GM19035 (cell line): ENCODE measurements around the gene UVRAG.

Source experiments
- ATAC-seq: cut with Tn5 transposase; IDR thresholded peaks from one replicate; pipeline ENCODE4 v1.9.1; 2021; ENCODE audit not compliant: unreplicated experiment

UVRAG gene

GRCh38 chr11:76157891-76158290 lies 342.9 kb downstream of the UVRAG start:
- ATAC-seq: no peak

- ATAC-seq: no peak
These were observed 343.6 kb downstream of the UVRAG start for GRCh38 chr11:76158394-76159302.

GRCh38 chr11:76159303-76159937 lies 344.4 kb downstream of the UVRAG start:
- ATAC-seq: no peak

GRCh38 chr11:76159983-76160661 lies 345.1 kb downstream of the UVRAG start:
- no peak for ATAC-seq

- ATAC-seq: no peak
These were observed 345.8 kb downstream of the UVRAG start for GRCh38 chr11:76160856-76161255.

- ATAC-seq: no peak
These were observed 346.4 kb downstream of the UVRAG start for GRCh38 chr11:76161261-76161961.

- no peak for ATAC-seq
These were observed 347.6 kb downstream of the UVRAG start for GRCh38 chr11:76162336-76163288.

GRCh38 chr11:76163289-76163880 lies 348.4 kb downstream of the UVRAG start:
- ATAC-seq: no peak

- no peak for ATAC-seq
These were observed 349.1 kb downstream of the UVRAG start for GRCh38 chr11:76164081-76164480.

- no peak for ATAC-seq
These were observed 350.1 kb downstream of the UVRAG start for GRCh38 chr11:76164861-76165751.

GRCh38 chr11:76166314-76166713 lies 351.3 kb downstream of the UVRAG start:
- ATAC-seq: peak; percentile 56

- ATAC-seq: no peak
These were observed 352.6 kb downstream of the UVRAG start for GRCh38 chr11:76167590-76167989.

- no peak for ATAC-seq
These were observed 354.5 kb downstream of the UVRAG start for GRCh38 chr11:76169473-76169896.

- ATAC-seq: no peak
These were observed 355.5 kb downstream of the UVRAG start for GRCh38 chr11:76170468-76170867.

- ATAC-seq: no peak
These were observed 357.6 kb downstream of the UVRAG start for GRCh38 chr11:76172583-76172982.

GRCh38 chr11:76173663-76174062 lies 358.7 kb downstream of the UVRAG start:
- ATAC-seq: no peak

- no peak for ATAC-seq
These were observed 359.3 kb downstream of the UVRAG start for GRCh38 chr11:76174330-76174729.

- ATAC-seq: no peak
These were observed 360.8 kb downstream of the UVRAG start for GRCh38 chr11:76175783-76176182.

GRCh38 chr11:76176463-76176862 lies 361.5 kb downstream of the UVRAG start:
- ATAC-seq: no peak
